Measurements from ENCODE around the gene EYA3.

The EYA3 gene

DNA sequence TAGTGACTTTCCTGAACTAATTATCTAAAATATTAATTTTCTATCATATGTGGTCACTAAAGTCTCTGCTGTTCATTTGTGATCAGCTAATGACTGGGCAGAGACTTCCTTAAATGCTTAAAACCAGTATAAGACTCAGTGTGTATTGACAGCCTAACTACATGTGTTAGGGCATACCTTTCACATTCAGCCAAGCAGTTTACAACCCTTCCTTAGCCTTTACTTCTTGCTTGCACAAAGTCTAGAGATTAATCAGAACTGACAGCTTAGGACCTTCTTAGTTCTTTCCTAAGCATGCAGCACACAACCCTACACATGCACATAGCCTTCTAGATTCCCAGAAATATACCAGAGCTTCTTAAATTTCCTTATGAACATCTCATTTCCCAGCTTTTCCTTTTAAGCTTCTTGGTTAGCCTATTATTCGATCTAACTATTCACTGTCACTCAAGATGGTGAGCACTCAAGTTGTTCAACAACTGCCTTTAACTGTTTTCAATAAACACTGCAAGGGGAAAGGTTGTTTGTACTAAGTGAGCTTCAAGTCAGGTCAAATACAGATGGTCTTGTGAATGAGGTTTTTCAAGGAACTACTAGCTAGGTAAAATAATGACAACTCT is 13.4 kb downstream of the EYA3 start:
- no peak overlapping the region for H3K4me3 ChIP-seq (ENCODE audit: low read depth, low read length)
- no peak for DNase-seq (ENCODE audit: low read depth)
- in situ Hi-C loops (cut with HindIII; ENCODE audit: low sequenced_read_pairs) = no loop called here
- TF ChIP-seq, protein P1, sequence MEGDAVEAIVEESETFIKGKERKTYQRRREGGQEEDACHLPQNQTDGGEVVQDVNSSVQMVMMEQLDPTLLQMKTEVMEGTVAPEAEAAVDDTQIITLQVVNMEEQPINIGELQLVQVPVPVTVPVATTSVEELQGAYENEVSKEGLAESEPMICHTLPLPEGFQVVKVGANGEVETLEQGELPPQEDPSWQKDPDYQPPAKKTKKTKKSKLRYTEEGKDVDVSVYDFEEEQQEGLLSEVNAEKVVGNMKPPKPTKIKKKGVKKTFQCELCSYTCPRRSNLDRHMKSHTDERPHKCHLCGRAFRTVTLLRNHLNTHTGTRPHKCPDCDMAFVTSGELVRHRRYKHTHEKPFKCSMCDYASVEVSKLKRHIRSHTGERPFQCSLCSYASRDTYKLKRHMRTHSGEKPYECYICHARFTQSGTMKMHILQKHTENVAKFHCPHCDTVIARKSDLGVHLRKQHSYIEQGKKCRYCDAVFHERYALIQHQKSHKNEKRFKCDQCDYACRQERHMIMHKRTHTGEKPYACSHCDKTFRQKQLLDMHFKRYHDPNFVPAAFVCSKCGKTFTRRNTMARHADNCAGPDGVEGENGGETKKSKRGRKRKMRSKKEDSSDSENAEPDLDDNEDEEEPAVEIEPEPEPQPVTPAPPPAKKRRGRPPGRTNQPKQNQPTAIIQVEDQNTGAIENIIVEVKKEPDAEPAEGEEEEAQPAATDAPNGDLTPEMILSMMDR (IDR thresholded peaks at IDR 0.05; ENCODE audit: low read depth, low read length, missing control alignments) = no peak

DNA sequence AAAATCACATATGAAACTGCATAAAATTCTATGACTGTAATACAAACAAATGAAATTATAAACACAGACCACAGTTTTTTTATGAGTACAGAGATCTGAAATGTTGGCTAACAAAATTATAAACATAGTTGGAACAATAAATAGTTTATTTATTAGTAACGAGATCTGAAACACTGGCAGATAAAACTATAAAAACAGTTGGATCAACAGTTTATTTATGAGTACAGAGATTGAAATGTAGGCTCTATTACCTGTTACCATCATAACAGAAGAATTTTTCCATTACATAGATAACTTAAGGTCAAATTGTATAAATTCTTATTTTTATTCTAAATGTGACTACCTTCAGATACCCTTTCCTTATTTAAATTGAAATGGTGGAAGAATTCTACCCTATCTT is 14.5 kb downstream of the EYA3 start:
- TF ChIP-seq, protein P1 (IDR thresholded peaks at IDR 0.05; ENCODE audit: low read depth, low read length, missing control alignments) = no peak
- in situ Hi-C loops (cut with HindIII; ENCODE audit: low sequenced_read_pairs) = no loop called here
- no peak for DNase-seq (ENCODE audit: low read depth)
- no peak overlapping the region for H3K4me3 ChIP-seq (ENCODE audit: low read depth, low read length)

DNA sequence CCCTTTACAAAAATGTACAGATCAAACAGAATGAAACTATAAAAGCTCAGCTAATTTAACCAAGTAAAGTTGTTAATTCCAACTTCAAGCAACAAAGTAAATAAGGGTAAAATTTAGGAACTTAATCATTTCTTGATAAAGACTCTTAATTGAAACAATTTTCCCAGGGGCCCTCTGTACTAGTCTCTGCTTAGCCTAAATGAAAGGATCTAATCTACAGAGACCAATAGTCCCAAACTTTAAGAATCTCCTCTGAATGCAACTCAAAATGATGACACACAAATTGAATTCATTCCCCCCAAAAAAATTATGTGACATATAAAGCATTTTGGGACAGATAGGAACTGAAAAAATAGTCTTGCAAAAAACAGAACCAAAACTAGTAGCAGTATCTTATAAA is 16.6 kb downstream of the EYA3 start:
- H3K4me3 ChIP-seq (ENCODE audit: low read depth, low read length) = no peak overlapping the region
- in situ Hi-C loops (cut with HindIII; ENCODE audit: low sequenced_read_pairs) = no loop called here
- DNase-seq (ENCODE audit: low read depth) = no peak
- TF ChIP-seq, protein P1 (IDR thresholded peaks at IDR 0.05; ENCODE audit: low read depth, low read length, missing control alignments) = no peak

DNA sequence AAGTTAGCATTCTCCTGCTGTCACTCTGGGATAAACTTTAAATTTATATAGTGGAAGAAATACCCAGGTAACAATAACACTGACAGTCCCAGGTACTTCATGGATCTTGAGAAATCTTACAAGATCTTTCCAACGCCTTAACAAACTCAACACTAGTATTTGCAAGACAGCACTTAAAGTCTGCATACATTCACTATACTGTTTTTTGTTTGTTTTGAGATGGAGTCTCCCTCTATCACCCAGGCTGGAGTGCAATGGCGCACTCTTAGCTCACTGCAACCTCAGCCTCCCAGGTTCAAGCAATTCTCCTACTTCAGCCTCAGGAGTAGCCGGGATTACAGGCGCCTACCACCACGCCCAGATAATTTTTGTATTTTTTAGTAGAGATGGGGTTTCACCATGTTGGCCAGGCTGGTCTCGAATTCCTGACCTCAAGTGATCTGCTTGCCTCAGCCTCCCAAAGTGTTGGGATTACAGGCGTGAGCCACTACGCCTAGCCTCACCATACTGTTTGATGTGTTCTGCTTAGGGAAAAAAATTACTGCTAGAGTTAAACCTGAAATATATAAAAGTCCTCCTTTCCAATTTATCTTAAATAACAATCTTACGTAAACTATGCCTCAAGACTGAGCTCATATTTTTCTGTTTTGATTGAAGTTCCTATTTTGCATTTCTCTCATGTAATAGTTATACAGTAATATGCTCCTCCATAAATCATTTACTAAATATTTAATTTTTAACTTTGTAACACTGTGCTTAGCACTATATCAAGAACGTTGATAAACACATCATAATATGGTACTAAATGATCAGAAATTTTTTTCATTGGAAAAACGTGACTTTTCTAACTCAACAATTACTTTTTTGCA is 17.5 kb downstream of the EYA3 start:
- TF ChIP-seq, protein P1 (IDR thresholded peaks at IDR 0.05; ENCODE audit: low read depth, low read length, missing control alignments) = no peak
- DNase-seq (ENCODE audit: low read depth) = no peak
- H3K4me3 ChIP-seq (ENCODE audit: low read depth, low read length) = no peak overlapping the region
- in situ Hi-C loops (cut with HindIII; ENCODE audit: low sequenced_read_pairs) = no loop called here

DNA sequence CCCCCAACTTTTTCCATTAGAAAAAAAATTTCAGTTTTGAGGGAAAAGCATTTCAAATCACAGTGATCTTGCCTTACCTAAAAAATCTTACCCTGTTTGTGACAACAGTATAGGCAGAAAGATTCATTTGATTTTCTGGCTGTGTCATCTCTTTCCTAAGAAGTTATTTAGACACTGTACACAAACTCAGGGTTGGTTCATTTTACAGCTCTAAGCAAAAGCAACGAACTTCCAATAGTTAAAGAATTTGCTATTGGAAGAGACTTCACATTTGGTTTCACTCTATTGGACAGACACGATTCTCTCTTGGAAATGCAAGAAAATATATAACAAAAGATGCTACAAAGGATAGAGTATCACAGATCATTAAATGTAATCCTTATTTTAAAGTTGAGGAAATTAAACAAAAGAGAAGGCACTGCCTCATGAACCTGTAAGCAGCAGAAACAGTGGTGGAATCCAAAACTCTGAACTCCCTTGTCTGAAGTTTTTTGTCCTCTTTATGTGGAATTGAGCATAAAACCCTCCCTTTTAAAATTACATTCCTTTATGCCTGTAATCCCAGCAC is 20.8 kb downstream of the EYA3 start:
- no peak overlapping the region for H3K4me3 ChIP-seq (ENCODE audit: low read depth, low read length)
- TF ChIP-seq, protein P1 (IDR thresholded peaks at IDR 0.05; ENCODE audit: low read depth, low read length, missing control alignments) = no peak
- no peak for DNase-seq (ENCODE audit: low read depth)
- in situ Hi-C loops (cut with HindIII; ENCODE audit: low sequenced_read_pairs) = no loop called here

DNA sequence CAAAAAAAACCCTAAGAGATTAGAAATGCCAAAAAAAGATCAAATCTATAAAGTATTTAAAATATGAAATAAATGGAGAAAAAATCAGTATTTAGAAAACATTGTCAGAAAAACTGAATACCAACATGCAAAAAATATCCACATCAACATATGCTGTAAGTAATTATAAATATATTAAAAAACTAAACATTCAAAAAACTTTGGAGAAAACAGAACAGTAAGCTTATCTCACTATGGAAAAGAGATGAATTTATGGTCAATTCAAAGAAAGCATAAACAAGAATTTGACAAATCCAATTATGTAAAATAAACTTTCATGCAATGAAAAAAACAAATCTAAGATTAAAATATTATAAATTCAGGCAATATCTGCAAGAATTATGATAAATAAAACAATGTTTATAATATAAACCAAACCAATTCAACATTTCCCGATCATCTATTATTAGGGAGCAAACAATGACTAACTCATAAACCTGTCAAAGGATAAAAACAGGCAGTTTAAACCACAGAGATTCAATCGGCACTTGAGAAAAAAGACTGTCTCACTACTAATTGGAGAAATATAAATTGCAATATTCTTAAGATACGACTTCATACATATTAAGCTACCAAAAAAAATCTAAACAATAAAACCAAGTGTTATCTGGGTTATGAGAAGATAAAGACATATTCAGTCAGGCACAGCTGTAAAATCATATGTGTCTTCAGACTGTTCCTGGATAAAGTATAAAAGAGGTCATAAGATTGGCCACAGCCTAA is 21.8 kb downstream of the EYA3 start:
- in situ Hi-C loops (cut with HindIII; ENCODE audit: low sequenced_read_pairs) = no loop called here
- TF ChIP-seq, protein P1 (IDR thresholded peaks at IDR 0.05; ENCODE audit: low read depth, low read length, missing control alignments) = no peak
- DNase-seq (ENCODE audit: low read depth) = no peak
- H3K4me3 ChIP-seq (ENCODE audit: low read depth, low read length) = no peak overlapping the region
